Muscle of leg (tissue), 11 donors: Measurements from ENCODE around the gene SPINK1. TPM values are rescaled to one million over a fixed set of nuclear protein-coding genes. Genes with fewer than 3 reads are reported as not detected.
"Not testable (repeated sequence)": the region's sequence is repeated elsewhere in the genome, so short reads cannot be mapped to it uniquely, and the experiment has no call there.

Experiments used
- DNase-seq: peaks from one replicate; pipeline ENCODE4 v3.0.0; 2013
- H3K27ac ChIP-seq: one replicate; pipeline ENCODE4 v1.5.1; 2013; ENCODE audit warnings: mild to moderate bottlenecking, low read length, control low read depth
- H3K27me3 ChIP-seq: one replicate; pipeline ENCODE4 v1.6.1; 2013; ENCODE audit warnings: low read length; ENCODE audit not compliant: control insufficient read depth, insufficient read depth
- H3K36me3 ChIP-seq: one replicate; pipeline ENCODE4 v1.6.1; 2013; ENCODE audit warnings: low read length; ENCODE audit not compliant: control insufficient read depth, insufficient read depth
- H3K4me1 ChIP-seq: one replicate; pipeline ENCODE4 v1.6.1; 2013; ENCODE audit warnings: low read length; ENCODE audit not compliant: control insufficient read depth, insufficient read depth
- H3K4me3 ChIP-seq: one replicate; pipeline ENCODE4 v1.5.1; 2013; ENCODE audit warnings: low read length, control low read depth
- H3K9me3 ChIP-seq: replicated peaks from 2 replicates; pipeline ENCODE4 v1.6.1; 2013; ENCODE audit warnings: low read depth, low read length; ENCODE audit not compliant: control insufficient read depth
- WGBS: methylation state at CpG from one replicate; pipeline ENCODE4 v1.1.5; 2013; ENCODE audit warnings: missing lambda C conversion rate; ENCODE audit not compliant: insufficient coverage; 5-methylcytosine and 5-hydroxymethylcytosine counted together
- polyA plus RNA-seq, 8 donors: library from polyadenylated mRNA; unstranded; fragments of 120-200 nt; gene quantifications; one replicate each; pipeline versions ENCODE4 v1.2.1 to v1.2.3, GENCODE V29; 2013; ENCODE audit warnings: inconsistent platforms in 1 of 8, low replicate concordance in 1 of 8; ENCODE audit not compliant: insufficient read length in 8 of 8, insufficient read depth in 1 of 8
- total RNA-seq: library from RNA; stranded (reverse); fragments of 120-200 nt; gene quantifications from one replicate; pipeline ENCODE4 v1.2.4, GENCODE V29; 2013

Gene SPINK1
- total and polyA plus RNA-seq, 9 donors: 1.4 to 7.6 (median 2.0) TPM; not detected in 5

GRCh38 chr5:147813696-147814095 is 17.8 kb downstream of the SPINK1 start:
- Histone ChIP-seq H3K36me3 (no peaks in the 10 kb centered on the region), H3K4me3 (no peak overlapping the region), H3K27me3 (no peaks in the 10 kb centered on the region), H3K27ac (no peak overlapping the region), H3K9me3 (no peaks in the 10 kb centered on the region), H3K4me1 (no peaks in the 10 kb centered on the region)
- no peak for DNase-seq
- no CpG with 5 or more reads among the region's 1 CpG for WGBS

DNA sequence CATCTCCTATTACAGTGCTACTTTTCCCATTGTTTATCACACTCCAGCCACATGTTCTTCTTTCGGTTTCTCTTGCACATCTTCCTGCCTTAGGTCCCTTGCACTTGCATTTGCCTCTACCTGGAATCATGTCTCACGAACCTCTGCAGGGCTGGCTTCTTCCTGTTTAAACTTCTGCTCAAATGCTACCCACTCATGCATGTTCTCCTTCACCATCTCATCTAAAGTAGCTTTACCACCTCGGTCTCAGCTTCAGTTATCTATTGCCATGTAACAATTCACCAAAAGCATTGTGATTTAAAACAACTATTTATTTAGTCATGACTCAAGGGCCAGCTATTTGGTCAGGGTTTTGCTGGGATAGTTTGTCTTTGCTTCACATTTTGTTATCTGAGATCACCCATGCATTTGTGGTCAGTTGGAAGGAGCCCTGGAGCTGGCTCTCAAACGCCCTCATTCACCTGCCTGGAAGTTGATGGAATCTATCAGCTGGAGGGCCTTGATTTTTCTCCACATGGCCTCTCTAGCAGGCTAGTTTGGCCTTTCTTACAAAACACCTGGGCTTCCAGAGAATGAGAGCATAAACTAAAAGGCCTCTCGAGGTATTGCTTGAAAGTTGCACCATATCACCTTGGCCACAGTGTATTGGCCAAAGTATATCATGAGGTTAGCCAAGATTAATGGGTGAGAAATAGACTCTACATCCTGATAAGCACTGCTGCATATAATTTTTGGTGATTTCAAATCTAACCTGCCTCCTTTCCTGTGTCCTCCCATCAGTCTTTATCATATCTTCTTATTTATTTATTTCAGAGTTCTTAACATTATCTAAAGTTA is 21.4 kb downstream of the SPINK1 start:
- WGBS: 72% methylated on average over 3 of the region's 5 CpGs
- DNase-seq: no peak
- no peak overlapping the region for H3K27ac ChIP-seq

GRCh38 chr5:147805030-147805454 is 26.4 kb downstream of the SPINK1 start:
- H3K27ac ChIP-seq: no peak overlapping the region
- no peaks in the 10 kb centered on the region for H3K4me1 ChIP-seq
- H3K4me3 ChIP-seq: no peak overlapping the region
- peak; percentile 54 for DNase-seq
- no peaks in the 10 kb centered on the region for H3K36me3 ChIP-seq
- no peaks in the 10 kb centered on the region for H3K9me3 ChIP-seq
- WGBS: 80% methylated on average over 2 of the region's 6 CpGs
- no peaks in the 10 kb centered on the region for H3K27me3 ChIP-seq

More for the DNA sequence above, 21.4 kb downstream of the SPINK1 start:
- Histone ChIP-seq H3K4me1 (no peaks in the 10 kb centered on the region), H3K36me3 (no peaks in the 10 kb centered on the region), H3K9me3 (no peaks in the 10 kb centered on the region), H3K4me3 (no peak overlapping the region), H3K27me3 (no peaks in the 10 kb centered on the region)

DNA sequence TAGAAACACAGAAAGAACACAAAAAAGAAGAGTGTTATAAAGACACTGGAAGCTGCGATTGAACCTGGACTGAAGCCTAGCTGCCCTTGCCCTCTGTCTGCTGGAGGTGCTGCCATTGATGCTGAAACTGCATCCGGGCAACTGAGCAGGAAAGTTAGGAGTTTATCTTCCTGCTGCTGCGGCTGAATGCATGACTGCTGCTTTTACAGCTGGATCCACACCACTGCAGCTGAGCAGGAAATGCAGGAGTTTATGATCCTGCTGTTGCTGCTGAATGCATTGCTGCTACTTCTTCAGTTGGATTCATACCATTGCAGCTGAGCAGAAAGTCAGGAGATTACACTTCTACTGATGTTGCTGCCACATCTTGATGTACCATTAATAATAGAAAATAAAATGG is 27.1 kb downstream of the SPINK1 start:
- no peak overlapping the region for H3K4me3 ChIP-seq
- WGBS: 45% methylated on average over 3 of the region's 3 CpGs
- H3K4me1 ChIP-seq: no peaks in the 10 kb centered on the region
- H3K9me3 ChIP-seq: no peaks in the 10 kb centered on the region
- H3K27ac ChIP-seq: no peak overlapping the region
- no peaks in the 10 kb centered on the region for H3K27me3 ChIP-seq
- DNase-seq: no peak
- H3K36me3 ChIP-seq: no peaks in the 10 kb centered on the region

GRCh38 chr5:147803926-147804325 is 27.5 kb downstream of the SPINK1 start:
- no CpG with 5 or more reads among the region's 1 CpG for WGBS
- Histone ChIP-seq H3K4me3 (no peak overlapping the region), H3K36me3 (no peaks in the 10 kb centered on the region), H3K27ac (no peak overlapping the region), H3K9me3 (no peaks in the 10 kb centered on the region), H3K27me3 (no peaks in the 10 kb centered on the region), H3K4me1 (no peaks in the 10 kb centered on the region)
- no peak for DNase-seq

GRCh38 chr5:147803161-147803560 is 28.3 kb downstream of the SPINK1 start:
- H3K9me3 ChIP-seq, H3K27me3 ChIP-seq, H3K36me3 ChIP-seq, H3K27ac ChIP-seq, H3K4me3 ChIP-seq, DNase-seq, H3K4me1 ChIP-seq: not testable (repeated sequence)
- WGBS: no CpG with 5 or more reads among the region's 3 CpGs

DNA sequence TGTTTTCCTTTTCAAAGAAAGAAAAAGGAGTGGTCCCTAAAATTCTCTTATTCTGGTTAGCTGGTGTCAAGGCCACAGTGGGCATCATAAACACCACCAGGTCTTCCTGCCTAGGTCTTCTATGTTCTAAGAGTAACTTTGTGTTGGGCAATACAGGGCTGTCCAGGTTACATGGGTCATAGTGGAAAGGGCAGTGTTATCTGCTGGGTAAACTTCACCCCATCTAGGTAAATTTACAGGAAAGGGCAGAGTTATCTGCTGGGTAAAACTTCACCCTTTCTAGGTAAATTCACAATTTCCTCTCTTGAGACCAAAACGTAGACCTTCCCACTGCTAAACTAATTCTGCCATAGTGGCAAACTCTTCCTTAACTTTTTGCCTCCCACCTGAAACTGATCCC is 30.0 kb downstream of the SPINK1 start:
- Histone ChIP-seq H3K9me3 (no peaks in the 10 kb centered on the region), H3K27ac (no peak overlapping the region), H3K4me3 (no peak overlapping the region), H3K4me1 (no peaks in the 10 kb centered on the region), H3K36me3 (no peaks in the 10 kb centered on the region), H3K27me3 (no peaks in the 10 kb centered on the region)
- WGBS: 50% methylated on average over 1 of the region's 1 CpG
- DNase-seq: no peak

- Histone ChIP-seq H3K4me3 (no peak overlapping the region), H3K4me1 (no peaks in the 10 kb centered on the region), H3K9me3 (no peaks in the 10 kb centered on the region), H3K27me3 (no peaks in the 10 kb centered on the region), H3K27ac (no peak overlapping the region), H3K36me3 (no peaks in the 10 kb centered on the region)
- WGBS: no CpG with 5 or more reads among the region's 3 CpGs
- no peak for DNase-seq
These were observed 31.0 kb downstream of the SPINK1 start for GRCh38 chr5:147800491-147800890.

- Histone ChIP-seq H3K36me3 (no peaks in the 10 kb centered on the region), H3K27me3 (no peaks in the 10 kb centered on the region), H3K4me3 (no peak overlapping the region), H3K9me3 (no peaks in the 10 kb centered on the region), H3K4me1 (no peaks in the 10 kb centered on the region), H3K27ac (no peak overlapping the region)
- no peak for DNase-seq
- 90% methylated on average over 2 of the region's 6 CpGs for WGBS
These were observed 34.7 kb downstream of the SPINK1 start for GRCh38 chr5:147796556-147797308.

DNA sequence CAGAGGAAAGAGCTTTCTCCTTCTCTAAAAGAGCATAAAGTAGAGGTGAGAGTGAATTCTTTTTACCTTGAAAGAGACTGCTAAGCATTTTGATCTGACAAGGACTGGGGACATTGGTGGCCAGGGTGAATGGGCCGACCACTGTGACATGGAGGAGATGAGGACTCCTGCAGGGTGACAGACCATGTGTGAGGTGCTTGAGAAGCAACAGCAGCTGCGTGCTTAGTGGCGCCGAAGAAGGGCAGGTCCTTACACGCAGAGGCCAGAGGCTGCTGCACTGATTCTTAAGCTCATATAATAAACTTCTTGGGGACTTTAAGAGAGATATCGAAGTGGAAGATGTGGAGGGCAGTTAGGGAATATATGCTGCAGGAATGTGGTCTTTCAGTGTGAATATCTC is 40.3 kb downstream of the SPINK1 start:
- no peaks in the 10 kb centered on the region for H3K9me3 ChIP-seq
- 86% methylated on average over 2 of the region's 6 CpGs for WGBS
- no peaks in the 10 kb centered on the region for H3K27me3 ChIP-seq
- no peak for DNase-seq
- H3K4me1 ChIP-seq: no peaks in the 10 kb centered on the region
- no peaks in the 10 kb centered on the region for H3K36me3 ChIP-seq
- H3K27ac ChIP-seq: no peak overlapping the region
- H3K4me3 ChIP-seq: no peak overlapping the region
